Measurements from ENCODE around the gene RSBN1L. TPM values are rescaled to one million over a fixed set of nuclear protein-coding genes. Genes with fewer than 3 reads are reported as not detected.

The RSBN1L gene
- total RNA-seq, 1 donor from 2014 or later, result 10.4 TPM

DNA sequence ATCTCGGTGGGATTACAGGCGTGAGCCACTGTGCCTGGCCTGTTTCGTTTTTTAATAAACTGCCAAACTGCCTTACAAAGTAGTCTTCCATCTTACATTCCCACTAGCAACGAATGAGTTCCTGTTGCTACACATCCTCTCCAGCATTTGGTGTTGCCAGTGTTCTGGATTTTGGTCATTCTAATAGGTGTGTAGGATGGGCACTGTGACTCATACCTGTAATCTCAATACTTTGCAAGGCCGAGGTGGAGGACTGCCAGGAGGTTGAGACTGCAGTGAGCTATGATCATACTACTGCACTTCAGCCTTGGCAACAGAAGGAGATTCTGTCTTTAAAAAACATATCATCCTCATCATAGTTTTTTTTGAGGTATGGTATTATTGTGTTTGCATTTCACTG, 21.4 kb upstream of the RSBN1L start:
- Mint-ChIP-seq H3K4me1 (ENCODE audit: low read depth) (peaks cover 19% of the 10 kb centered on the region), H3K9me3 (ENCODE audit: low read depth) (no peaks in the 10 kb centered on the region), H3K27me3 (ENCODE audit: low read depth) (no peaks in the 10 kb centered on the region), H3K27ac (ENCODE audit: unreplicated experiment) (no peak overlapping the region), H3K36me3 (ENCODE audit: low read depth) (no peaks in the 10 kb centered on the region), H3K4me3 (ENCODE audit: unreplicated experiment) (no peak overlapping the region)
- DNase-seq (ENCODE audit: low spot score), result no peak
- TF ChIP-seq, protein P1, sequence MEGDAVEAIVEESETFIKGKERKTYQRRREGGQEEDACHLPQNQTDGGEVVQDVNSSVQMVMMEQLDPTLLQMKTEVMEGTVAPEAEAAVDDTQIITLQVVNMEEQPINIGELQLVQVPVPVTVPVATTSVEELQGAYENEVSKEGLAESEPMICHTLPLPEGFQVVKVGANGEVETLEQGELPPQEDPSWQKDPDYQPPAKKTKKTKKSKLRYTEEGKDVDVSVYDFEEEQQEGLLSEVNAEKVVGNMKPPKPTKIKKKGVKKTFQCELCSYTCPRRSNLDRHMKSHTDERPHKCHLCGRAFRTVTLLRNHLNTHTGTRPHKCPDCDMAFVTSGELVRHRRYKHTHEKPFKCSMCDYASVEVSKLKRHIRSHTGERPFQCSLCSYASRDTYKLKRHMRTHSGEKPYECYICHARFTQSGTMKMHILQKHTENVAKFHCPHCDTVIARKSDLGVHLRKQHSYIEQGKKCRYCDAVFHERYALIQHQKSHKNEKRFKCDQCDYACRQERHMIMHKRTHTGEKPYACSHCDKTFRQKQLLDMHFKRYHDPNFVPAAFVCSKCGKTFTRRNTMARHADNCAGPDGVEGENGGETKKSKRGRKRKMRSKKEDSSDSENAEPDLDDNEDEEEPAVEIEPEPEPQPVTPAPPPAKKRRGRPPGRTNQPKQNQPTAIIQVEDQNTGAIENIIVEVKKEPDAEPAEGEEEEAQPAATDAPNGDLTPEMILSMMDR (IDR thresholded peaks at IDR 0.05), result no peak

DNA sequence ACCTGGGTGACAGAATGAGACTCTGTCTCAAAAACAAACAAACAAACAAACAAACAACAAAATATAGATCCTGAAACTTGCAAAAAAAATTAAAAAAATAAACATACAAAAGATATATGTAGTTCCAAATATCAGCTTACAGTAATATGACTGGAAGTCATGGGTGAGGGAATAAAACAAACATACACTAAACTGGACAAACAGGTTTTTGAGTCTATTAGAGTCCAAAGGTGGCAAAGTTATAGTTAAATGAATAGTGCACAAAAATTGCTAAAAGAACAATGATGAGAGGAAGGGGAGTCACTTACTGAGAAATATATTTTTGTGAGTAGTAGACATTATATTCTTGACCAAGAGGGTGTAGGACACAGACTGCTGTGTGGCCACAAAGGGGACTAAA, 16.7 kb upstream of the RSBN1L start:
- no peaks in the 10 kb centered on the region for H3K27me3 Mint-ChIP-seq (ENCODE audit: low read depth)
- H3K4me1 Mint-ChIP-seq (ENCODE audit: low read depth), result peaks cover 20% of the 10 kb centered on the region
- H3K36me3 Mint-ChIP-seq (ENCODE audit: low read depth), result peaks cover 2% of the 10 kb centered on the region
- H3K4me3 Mint-ChIP-seq (ENCODE audit: unreplicated experiment), result no peak overlapping the region
- no peak for DNase-seq (ENCODE audit: low spot score)
- H3K27ac Mint-ChIP-seq (ENCODE audit: unreplicated experiment), result peak overlapping the region; percentile 82
- TF ChIP-seq, protein P1 (IDR thresholded peaks at IDR 0.05), result no peak
- H3K9me3 Mint-ChIP-seq (ENCODE audit: low read depth), result no peaks in the 10 kb centered on the region

DNA sequence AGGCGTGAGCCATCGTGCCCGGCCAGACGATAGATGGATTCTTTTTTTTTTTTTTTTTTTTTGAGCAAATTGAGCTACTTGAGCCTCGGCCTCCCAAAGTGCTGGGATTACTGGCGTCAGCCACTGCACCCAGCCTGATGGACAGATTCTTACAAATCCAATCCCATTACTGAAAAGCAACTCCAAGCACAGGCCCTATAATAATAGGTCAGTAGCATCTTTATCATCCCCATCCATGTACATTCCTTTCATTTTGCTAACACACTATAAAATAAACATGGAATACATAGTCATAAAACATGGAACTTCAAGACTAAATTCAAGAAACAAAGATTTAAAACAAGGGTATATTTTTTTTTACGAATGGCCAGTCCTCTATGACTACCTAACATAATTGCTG, 16.0 kb upstream of the RSBN1L start:
- TF ChIP-seq, protein P1 (IDR thresholded peaks at IDR 0.05), result no peak
- no peak for DNase-seq (ENCODE audit: low spot score)
- H3K27me3 Mint-ChIP-seq (ENCODE audit: low read depth), result no peaks in the 10 kb centered on the region
- peaks cover 24% of the 10 kb centered on the region for H3K4me1 Mint-ChIP-seq (ENCODE audit: low read depth)
- H3K4me3 Mint-ChIP-seq (ENCODE audit: unreplicated experiment), result no peak overlapping the region
- H3K9me3 Mint-ChIP-seq (ENCODE audit: low read depth), result no peaks in the 10 kb centered on the region
- H3K36me3 Mint-ChIP-seq (ENCODE audit: low read depth), result peaks cover 2% of the 10 kb centered on the region
- no peak overlapping the region for H3K27ac Mint-ChIP-seq (ENCODE audit: unreplicated experiment)

DNA sequence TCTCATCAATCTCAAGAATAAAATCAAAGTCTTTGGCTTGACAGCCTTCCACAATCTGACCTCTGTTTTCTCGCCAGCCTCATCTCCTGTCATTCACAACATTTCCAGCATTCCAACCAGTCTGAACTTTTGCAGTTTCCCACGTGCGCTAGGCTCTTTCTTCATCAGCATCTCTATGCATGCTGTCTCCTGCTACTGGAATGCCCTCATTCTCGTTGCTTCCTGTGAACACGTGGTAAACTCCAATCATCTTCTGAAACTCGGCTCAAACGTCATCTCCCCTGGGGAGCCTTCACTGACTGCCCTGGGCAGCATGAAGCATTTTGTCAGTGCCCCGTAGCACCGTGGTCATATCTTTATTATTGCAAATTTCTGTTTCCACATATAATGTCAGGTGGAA, 12.2 kb upstream of the RSBN1L start:
- peaks cover 2% of the 10 kb centered on the region for H3K36me3 Mint-ChIP-seq (ENCODE audit: low read depth)
- no peaks in the 10 kb centered on the region for H3K9me3 Mint-ChIP-seq (ENCODE audit: low read depth)
- no peaks in the 10 kb centered on the region for H3K27me3 Mint-ChIP-seq (ENCODE audit: low read depth)
- peak overlapping the region; percentile 83 for H3K27ac Mint-ChIP-seq (ENCODE audit: unreplicated experiment)
- H3K4me3 Mint-ChIP-seq (ENCODE audit: unreplicated experiment), result no peak overlapping the region
- TF ChIP-seq, protein P1 (IDR thresholded peaks at IDR 0.05), result no peak
- DNase-seq (ENCODE audit: low spot score), result no peak
- peaks cover 28% of the 10 kb centered on the region for H3K4me1 Mint-ChIP-seq (ENCODE audit: low read depth)

DNA sequence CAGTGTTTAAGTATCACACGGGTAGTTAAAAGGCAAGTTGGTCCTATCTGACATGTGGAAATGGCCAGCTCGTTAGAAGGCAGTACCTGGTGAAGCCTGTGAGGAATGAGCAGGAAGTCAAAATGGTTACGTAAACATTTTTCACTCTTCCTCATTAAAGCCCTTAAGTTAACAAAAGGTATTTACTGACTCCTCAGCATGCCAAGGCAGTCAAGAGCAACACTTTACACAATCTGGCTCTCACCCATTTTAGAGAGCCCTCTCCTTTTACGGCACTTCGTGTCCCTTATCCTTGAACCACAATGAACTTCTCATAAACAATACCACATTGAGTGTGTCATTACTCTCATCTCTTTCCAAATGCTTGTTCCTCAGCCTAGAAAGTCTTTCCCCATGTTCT, 11.0 kb upstream of the RSBN1L start:
- Mint-ChIP-seq H3K27ac (ENCODE audit: unreplicated experiment) (no peak overlapping the region), H3K9me3 (ENCODE audit: low read depth) (no peaks in the 10 kb centered on the region), H3K4me3 (ENCODE audit: unreplicated experiment) (no peak overlapping the region), H3K27me3 (ENCODE audit: low read depth) (no peaks in the 10 kb centered on the region), H3K4me1 (ENCODE audit: low read depth) (peaks cover 24% of the 10 kb centered on the region), H3K36me3 (ENCODE audit: low read depth) (peaks cover 2% of the 10 kb centered on the region)
- TF ChIP-seq, protein P1 (IDR thresholded peaks at IDR 0.05), result no peak
- no peak for DNase-seq (ENCODE audit: low spot score)
